GM18508 (cell line): ENCODE data around the gene ZNF536.
"Not testable (repeated sequence)": the region's sequence is repeated elsewhere in the genome, so short reads cannot be mapped to it uniquely, and the experiment has no call there.

Source experiments
- ATAC-seq: cut with Tn5 transposase; IDR thresholded peaks from one replicate; pipeline ENCODE4 v1.9.1; 2021; ENCODE audit warnings: moderate number of reproducible peaks; ENCODE audit not compliant: insufficient read depth, unreplicated experiment

The ZNF536 gene

DNA sequence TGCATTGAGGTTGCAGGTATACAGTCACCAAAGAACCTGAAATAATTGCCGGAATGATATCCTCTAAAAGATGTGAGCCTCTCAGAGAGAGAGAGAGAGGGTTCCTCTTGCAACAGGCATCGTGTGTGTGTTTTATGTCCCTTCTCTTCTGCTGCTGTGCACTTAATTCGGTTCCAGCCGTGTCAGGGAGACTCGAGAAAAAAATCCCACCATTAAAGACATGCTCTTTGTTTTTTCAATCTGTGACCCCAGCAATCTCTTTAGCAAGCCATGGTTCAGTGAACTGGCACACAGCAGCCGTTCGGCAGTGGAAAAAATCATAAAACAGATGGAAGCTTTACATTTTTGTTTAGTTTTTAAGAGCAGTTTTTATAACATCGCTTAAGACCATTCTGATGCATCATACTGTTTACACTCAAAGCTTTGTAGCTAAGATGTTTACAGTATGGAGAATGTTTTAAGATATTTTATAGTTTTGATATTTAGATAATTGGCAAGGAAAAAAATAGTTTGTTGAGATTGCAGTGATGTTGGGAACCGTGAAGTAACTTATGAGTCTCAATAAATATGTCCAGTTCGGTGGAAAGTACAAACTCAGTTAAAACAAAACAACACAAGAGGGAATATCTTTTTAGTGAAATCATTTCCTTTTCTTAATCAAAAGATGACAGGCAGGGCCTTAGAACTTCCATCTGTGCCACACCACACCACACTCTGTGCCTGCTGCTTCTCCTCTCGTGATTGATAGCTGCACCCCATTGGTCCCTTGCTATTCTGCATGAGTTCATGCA lies 31.2 kb upstream of the ZNF536 start:
- no peak for ATAC-seq

- no peak for ATAC-seq
These were observed 30.5 kb upstream of the ZNF536 start for GRCh38 chr19:30341611-30342201.

- no peak for ATAC-seq
These were observed 29.3 kb upstream of the ZNF536 start for GRCh38 chr19:30342901-30343300.

DNA sequence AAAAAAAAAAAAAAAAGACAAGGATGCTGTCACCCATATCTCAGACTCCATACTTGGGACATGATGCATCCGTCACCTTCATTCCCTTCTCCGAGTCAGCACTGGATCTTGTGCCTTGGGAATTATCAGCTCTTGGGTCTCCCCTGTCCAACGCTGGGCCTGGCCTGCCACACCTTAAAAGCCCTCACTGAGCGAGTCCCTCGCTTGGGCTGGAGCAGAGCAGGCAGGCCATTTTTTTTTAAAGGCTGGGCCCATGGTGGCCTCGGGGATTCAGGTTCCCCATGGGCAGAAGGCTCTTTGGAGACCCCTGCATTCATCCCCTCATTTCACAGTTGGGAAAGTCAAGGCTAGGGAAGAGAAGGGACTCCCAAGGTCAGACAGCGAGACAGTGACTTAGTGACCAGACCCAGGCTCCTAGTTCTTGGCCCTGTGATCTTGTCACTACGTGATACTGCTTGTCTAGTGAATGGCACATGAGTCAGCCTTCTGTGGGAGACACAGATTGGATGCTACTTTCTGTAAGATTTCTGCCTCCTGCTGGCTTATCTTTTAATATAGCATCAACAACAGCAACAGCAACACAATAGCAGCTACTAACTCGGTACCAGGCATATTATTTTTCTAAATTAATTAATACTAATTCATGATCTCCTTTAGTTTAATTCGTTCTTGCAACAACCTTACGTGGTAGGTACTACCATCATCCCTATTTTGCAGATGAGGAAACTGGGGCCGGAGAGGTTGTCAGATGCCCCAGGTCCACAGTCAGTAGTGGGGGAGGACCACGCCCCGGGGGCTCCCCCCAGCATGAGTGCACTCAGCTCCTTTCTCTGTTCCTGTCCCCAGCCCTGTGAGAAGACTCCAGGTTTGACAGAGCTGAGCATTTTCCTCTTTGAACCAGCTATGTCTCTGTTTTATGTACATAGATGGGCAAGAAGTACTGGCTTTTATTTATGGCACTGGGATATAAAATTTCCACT lies 27.4 kb upstream of the ZNF536 start:
- ATAC-seq, result no peak

DNA sequence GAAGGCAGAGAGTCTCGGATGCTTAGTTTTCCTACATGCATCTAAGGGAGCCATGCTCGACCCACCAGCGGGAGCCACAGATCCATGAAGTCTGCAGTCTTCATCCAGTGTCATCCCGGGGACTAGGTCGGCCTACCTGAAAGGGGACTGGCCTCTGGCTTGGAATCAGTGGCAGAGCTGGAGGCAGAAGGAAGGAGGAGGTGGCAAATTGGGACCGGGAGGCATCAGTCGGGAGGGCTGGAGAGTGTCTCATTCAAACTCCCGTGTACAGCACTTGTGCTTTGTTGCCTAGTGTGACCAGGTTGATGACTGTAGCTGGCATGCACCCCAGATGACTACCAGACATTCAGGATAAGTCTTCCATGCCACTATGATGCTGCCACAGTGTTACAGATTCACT lies 26.5 kb upstream of the ZNF536 start:
- ATAC-seq, result no peak

DNA sequence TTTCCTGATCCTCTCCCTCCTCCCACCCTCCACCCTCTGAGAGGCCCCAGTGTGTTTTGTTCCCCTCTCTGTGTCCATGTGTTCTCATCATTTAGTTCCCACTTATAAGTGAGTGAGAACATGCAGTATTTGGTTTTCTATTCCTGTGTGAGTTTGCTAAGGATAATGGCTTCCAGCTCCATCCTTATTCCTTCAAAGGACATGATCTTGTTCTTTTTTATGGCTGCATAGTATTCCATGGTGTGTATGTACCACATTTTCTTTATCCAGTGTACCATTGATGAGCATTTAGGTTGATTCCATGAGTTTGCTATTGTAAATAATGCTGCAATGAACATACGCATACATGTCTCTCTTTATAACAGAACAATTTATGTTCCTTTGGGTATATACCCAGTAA lies 25.7 kb upstream of the ZNF536 start:
- ATAC-seq, result not testable (repeated sequence)

- no peak for ATAC-seq
These were observed 23.0 kb upstream of the ZNF536 start for GRCh38 chr19:30349131-30349730.

- ATAC-seq, result no peak
These were observed 21.2 kb upstream of the ZNF536 start for GRCh38 chr19:30350692-30351663.

DNA sequence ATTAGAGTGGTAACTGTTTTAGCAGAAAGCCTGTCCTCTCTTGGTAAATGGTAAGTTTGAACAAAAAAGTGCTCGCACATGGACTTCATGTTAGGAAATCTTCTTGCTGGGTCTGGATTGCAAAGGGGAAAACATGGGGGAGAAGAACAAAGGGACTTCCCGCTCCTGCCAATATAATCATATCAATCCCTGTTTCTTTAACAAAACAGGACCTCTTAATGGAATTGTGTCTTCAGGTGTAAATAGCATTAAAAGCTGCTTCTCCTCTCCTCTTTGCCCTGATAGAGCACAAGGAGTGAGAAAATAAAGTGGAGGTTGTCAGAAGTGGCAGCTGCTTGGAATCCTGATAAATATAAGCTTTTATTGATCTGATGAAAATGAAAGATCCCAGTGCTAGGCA lies 20.4 kb upstream of the ZNF536 start:
- no peak for ATAC-seq

- no peak for ATAC-seq
These were observed 18.7 kb upstream of the ZNF536 start for GRCh38 chr19:30353394-30353945.

GRCh38 chr19:30355586-30355985 lies 16.6 kb upstream of the ZNF536 start:
- no peak for ATAC-seq

GRCh38 chr19:30356951-30357579 lies 15.1 kb upstream of the ZNF536 start:
- no peak for ATAC-seq

- ATAC-seq, result no peak
These were observed 14.6 kb upstream of the ZNF536 start for GRCh38 chr19:30357580-30357954.

- no peak for ATAC-seq
These were observed 13.9 kb upstream of the ZNF536 start for GRCh38 chr19:30358319-30358718.

DNA sequence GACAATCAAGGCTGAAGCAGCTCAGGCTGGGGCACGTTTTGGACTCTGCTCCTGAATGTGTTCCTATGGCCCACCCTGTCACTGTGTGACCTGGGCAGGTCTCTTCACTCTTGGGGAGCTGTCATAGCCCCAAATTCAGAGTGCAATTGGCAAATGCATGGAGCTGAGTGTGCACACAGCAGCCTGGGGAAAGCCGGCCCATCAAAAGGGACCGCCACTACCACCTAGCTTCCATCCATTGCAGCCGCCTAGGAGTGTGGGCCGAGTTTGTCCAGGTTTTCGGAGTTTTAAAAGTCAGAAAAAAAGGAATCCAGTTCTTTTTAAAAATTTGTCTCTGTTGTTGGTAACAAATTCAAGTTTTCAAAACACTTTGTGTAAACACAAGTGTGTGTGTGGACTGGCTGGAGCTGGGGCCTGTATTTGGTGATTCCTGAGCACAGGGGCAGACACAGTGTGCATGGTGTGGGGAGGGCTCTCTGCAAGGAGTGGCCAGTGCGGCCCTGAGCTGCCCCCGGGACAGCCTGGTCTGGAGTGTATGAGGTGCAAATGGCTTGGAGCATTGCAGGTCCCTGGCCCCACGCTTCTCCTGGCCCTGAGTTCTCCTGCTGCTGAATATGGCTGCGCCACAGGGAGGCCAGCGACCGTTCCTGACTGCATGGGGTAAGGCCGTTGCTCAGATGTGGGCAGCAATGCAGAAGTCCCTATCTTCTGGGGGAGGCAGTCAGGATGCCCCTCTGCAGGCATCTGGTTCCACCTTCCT lies 13.2 kb upstream of the ZNF536 start:
- ATAC-seq, result no peak

GRCh38 chr19:30359936-30360335 lies 12.2 kb upstream of the ZNF536 start:
- ATAC-seq, result no peak

DNA sequence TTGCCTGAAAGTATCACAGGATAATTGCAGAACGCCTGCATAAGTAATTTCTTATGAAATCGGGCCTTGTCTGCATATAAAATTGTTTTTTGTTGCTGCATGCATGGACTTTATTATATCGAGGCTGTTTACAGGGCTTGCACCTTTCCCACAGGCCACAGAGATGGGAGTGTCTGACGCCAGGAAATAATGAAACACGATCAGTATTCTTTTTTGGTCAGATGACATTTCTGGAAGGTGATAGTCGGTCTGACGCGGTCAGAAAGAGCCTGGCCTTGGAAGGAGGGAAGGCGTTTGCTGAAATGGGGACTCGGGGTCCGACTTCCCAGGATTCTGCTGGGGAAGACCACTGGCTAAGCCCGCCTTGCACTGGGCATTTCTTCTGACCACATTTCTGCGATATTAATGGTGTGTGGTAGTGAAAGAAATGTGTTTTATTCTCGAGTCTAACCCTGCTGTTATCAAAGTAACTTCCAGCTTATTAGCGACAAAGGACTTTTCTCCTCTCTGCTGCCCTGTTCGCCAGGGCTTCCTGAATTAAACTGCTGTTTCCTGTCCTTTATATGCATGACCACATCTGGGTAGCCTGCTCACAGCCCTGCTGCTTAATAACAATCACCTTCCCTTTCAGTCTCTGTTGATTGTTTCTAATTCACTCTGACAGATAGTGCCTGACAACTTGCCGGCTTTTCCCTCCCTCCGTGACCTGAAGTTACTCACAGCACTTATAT lies 11.6 kb upstream of the ZNF536 start:
- ATAC-seq, result no peak
